H54 (cell line): ENCODE measurements around the gene ETV2.

ENCODE experiments used
- DNase-seq: peaks from one replicate; pipeline ENCODE4 v3.0.0; 2011; ENCODE audit warnings: low spot score, mixed read lengths; ENCODE audit not compliant: insufficient read length
- FAIRE-seq: peaks from 3 replicates; lab custom pipeline; 2011; peaks lifted over from hg19 to GRCh38; lab: Jason Lieb, UNC
- POLR2A ChIP-seq: IDR thresholded peaks from 2 replicates; pipeline ENCODE4 v1.6.1; 2011; ENCODE audit warnings: low read depth, mild to moderate bottlenecking, low read length

ETV2 gene

DNA sequence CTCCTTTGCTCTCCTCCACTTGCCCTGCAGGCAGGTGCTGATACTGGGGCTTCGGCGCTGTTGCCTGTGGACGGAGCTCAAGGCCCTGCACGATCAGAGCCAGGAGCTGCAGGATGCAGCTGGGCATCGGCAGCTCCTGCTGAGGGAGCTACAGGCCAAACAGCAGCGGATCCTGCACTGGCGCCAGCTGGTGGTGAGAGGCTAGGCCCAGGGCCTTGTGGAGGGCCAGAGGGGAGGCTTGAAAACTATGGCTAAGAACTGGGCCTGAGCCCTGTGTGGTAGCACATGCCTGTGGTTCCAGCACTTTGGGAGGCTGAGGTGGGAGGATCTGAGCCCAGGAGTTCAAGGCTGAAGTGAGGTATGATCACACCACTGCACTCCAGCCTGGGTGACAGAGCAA is 22.7 kb upstream of the ETV2 start:
- no peak for FAIRE-seq
- no peak for TF ChIP-seq POLR2A
- no peak for DNase-seq

DNA sequence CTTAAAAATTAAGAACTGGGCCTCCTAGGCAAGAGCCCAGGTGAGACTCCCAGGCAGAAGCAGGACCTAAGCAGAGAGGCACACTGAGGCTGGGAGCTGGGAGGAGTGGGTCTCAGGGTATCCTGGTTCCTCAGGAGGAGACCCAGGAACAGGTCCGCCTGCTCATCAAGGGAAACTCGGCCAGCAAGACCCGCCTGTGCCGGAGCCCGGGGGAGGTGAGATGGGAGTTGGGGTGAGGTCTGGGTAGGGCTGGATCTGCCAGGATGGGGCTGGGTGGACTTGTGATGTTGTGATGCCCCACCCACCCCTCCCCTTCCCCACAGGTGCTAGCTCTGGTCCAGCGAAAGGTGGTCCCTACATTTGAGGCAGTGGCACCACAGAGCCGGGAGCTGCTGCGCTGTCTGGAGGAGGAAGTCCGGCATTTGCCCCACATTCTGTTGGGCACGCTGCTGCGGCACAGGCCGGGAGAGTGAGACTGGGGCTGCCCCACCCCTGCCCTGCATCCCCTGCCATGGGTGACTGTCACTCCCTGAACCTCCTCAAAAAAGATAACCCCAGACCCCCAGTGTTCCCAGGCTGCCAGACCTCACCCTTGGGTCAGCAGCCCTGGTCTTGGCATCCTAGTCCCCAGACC is 22.1 kb upstream of the ETV2 start:
- DNase-seq (no peak), FAIRE-seq (no peak)
- TF ChIP-seq POLR2A = no peak

DNA sequence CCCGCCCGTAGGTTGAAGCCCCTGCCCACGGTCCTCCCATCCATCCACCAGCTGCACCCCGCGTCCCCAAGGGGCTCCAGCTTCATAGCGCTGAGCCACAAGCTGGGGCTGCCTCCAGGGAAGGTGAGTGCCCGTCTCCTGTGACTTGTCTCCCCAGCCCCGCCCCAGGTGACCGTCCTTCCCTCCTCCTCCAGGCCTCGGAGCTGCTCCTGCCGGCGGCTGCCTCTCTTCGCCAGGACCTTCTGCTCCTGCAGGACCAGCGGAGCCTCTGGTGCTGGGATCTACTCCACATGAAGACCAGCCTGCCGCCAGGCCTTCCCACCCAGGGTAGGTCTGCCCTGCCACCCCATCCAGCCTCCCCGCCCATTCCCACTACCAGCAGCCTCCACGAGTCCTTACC is 21.5 kb upstream of the ETV2 start:
- FAIRE-seq = no peak
- TF ChIP-seq POLR2A = no peak

DNA sequence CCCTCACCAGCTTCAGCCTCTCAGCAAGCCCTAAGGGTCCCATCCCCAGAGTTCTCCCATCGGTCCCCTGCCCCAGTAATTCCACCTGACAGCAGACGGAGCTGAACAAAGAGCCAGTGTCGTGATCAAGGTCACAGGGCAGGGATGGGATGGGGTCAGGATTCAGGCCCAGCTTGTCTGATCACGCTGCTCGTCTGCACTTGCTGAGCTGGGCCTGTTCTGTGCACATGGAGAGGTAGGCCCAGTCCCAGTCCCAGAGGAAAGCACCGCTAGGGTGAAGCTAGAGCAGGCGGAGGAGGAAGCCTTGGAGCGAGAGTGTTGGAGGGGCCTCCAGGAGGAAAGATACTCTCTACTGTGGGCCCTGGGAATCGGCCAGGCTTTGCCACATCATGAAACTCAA is 19.8 kb upstream of the ETV2 start:
- FAIRE-seq (no peak), DNase-seq (no peak)
- no peak for TF ChIP-seq POLR2A

More for the DNA sequence above, 21.5 kb upstream of the ETV2 start:
- DNase-seq = no peak

DNA sequence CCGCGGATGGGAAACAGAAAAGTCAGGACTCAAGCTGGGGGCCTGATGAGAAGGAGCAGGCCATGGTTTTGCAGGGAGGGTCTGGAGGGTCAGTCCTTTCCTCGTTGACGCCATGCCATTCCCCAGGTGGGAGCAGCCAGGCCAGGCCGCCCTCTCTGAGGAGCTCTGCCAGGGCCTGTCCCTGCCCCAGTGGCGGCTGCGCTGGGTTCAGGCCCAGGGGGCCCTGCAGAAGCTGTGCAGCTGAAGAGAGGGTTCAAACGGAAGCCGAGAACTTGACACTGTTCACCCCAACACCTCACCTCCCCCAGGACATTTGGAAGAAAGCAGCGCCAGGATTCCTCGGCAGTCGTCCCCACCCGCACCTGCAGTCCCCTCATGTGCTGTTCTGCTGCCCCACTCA is 18.8 kb upstream of the ETV2 start:
- DNase-seq (no peak), FAIRE-seq (no peak)
- no peak for TF ChIP-seq POLR2A

DNA sequence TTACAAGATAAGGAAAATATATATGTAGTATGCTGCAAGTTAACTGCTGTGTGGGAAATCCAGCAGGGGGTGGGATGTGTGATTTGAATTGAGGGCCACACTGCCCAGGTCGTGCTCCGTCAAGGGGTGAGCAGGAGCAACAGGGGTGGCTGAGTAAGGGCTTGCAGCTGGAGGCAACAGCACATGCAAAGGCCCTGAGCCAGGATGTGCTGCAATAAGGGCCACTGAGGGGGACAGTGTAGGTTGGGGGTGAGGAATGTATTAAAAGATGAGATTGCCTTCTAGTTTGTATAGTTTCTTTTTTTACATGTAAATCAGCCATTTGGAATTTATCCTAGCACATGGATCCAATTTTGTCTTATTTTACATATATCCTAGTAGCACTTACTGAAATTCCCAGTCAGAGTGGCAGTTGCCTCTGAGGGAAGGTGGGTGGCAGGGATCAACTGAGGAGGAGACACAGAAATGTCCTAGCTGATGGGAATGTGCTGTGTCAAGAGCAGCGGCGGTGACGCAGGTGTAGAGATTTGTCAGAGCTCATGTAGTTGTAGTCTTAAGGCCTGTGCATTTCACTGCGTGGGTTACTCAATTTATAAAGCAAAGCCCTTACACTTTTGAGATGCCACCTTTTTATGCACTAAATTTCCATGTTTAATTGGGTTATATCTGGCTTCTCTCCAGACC is 18.1 kb upstream of the ETV2 start:
- TF ChIP-seq POLR2A = no peak
- no peak for DNase-seq
- FAIRE-seq = no peak

DNA sequence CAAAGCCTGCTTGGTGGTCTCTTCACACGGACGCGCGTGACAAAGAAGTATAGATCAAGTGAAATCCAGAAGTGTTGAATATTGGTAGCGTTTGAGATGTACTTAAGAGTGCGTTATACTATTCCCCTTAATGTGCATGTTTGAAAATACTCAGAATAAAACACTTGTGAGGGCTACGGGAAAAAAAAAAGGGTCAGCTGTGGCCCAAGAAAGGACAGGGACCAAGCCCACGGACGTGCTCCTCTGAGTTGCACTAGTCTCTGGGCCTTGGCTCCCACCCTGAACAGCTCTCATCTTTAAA is 13.3 kb upstream of the ETV2 start:
- no peak for TF ChIP-seq POLR2A
- FAIRE-seq = no peak

DNA sequence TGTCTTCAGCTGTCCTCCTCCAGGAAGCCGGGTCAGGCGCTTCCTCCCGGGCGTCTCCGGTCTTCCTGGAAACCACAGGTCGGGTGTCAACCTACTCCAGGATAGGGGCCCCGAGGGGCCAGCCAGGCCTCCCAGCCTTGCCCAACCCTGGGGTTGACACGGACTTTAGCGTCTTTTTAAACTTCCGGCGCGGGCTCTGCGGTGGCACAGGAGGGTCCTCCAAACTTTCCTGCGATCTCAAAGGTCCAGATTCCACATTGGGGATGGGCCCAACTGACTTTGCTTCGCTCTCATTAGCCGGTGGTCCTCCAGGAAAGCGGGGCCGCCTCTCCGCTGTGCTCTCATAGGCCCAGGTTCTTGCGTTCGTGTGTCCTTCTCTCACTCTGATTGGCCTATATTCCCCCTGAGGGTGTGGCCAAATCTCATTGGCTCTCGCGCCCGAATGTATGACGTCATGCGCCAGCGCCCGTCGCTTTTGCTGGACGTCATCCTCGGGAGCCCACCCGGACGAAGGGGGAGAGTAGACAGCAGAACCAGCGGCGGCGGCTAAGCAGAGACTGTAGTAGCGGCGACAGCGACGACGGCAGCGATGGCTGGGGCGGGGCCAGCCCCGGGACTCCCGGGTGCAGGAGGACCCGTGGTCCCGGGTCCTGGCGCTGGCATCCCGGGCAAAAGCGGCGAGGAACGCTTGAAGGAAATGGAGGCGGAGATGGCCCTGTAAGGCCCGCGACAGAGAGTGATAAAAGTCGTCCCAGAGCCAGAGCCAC is 12.8 kb upstream of the ETV2 start, which contains the start of gene RBM42:
Gene RBM42 (plus strand): TSS at position 472 of the 767 bp plus-strand sequence. CDS start 118 bp downstream, at position 590.
- peak; percentile 98 for FAIRE-seq
- peak; percentile 66; the same call in 1 of the 2 replicates for TF ChIP-seq POLR2A
- peak; percentile 100 for DNase-seq

More for the DNA sequence above, 13.3 kb upstream of the ETV2 start:
- no peak for DNase-seq

DNA sequence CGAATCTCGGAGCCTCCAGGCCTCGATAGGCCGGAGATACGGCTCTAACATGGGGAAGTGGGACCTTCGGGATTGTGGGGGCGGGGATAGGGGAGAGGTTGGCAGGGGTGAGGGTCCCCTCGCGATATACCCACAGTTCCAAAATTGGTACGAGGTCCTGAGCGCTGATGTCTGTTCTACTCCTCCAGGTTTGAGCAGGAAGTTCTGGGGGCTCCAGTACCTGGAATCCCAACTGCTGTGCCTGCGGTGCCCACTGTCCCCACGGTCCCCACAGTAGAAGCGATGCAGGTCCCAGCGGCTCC is 12.3 kb upstream of the ETV2 start:
- DNase-seq (no peak), FAIRE-seq (no peak)
- TF ChIP-seq POLR2A = no peak

DNA sequence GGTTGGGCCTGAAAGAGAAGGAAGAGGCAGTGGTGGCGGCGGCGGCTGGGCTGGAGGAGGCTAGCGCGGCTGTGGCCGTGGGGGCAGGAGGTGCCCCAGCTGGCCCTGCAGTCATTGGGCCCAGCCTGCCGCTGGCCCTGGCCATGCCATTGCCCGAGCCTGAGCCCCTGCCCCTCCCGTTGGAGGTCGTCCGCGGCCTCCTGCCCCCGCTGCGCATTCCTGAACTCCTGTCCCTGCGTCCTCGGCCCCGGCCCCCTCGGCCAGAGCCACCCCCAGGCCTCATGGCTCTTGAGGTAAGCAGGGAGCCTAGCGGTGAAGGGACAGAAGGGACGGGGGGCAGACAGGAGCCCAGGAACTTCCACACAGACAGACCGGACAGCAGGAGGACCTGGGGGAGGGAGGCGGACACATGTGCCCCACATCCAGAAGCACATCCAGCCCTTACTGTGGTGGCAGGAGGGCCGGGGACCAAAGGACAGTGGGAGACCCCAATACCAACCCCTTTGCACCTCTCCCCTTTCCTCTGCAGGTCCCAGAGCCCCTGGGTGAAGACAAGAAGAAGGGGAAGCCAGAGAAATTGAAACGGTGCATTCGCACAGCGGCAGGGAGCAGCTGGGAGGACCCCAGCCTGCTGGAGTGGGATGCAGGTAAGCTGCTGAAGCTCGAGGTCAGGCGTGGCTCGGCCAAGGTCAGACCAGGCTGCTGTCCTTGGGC is 7.7 kb upstream of the ETV2 start:
- no peak for TF ChIP-seq POLR2A
- no peak for FAIRE-seq
- DNase-seq = no peak

DNA sequence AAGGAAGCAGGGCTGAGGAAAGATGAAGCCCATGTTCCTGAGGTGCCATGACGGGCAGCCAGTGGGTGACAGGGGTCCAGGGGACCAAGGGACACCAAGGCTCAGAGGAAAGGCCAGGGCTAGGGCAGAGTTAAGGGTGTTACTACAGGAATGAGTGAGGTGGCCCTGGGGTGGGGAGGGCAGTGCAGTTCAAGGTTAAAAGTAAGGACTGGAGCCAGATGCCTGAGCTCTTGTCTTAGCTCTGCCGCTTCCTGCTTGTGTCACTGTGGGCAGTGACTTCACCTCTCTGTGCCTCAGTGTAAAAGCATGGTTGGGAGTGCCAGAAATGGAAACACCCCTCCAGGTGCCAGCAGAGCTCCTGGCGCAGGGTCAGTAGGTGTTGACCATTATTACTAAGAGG is 4.9 kb upstream of the ETV2 start:
- FAIRE-seq (no peak), DNase-seq (no peak)
- TF ChIP-seq POLR2A = no peak

DNA sequence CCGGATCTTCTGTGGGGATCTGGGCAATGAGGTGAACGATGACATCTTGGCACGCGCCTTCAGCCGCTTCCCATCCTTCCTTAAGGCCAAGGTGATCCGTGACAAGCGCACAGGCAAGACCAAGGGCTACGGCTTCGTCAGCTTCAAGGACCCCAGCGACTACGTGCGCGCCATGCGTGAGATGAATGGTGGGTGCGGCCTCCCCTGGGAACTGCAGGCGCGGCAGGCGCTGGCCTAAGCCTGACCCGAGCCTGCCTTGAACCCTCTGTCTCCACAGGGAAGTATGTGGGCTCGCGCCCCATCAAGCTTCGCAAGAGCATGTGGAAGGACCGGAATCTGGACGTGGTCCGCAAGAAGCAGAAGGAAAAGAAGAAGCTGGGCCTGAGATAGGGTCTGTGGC is 4.4 kb upstream of the ETV2 start:
- FAIRE-seq (no peak), DNase-seq (no peak)
- TF ChIP-seq POLR2A = no peak

DNA sequence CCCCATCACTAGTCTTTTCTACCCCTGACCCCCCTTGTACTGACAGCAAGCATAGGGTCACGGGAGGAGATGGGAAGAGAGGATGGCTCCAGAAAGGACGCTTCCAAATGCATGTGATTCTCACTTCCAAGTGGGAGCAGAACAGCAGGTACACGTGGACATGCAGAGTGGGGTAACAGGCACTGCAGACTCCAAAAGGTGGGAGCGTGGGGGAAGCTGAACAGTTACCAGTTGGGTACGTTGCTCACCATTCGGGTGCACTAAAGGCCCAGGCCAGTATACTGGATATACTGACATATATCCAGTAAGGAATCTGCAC is 2.3 kb upstream of the ETV2 start:
- no peak for DNase-seq
- TF ChIP-seq POLR2A = no peak
- FAIRE-seq = no peak

DNA sequence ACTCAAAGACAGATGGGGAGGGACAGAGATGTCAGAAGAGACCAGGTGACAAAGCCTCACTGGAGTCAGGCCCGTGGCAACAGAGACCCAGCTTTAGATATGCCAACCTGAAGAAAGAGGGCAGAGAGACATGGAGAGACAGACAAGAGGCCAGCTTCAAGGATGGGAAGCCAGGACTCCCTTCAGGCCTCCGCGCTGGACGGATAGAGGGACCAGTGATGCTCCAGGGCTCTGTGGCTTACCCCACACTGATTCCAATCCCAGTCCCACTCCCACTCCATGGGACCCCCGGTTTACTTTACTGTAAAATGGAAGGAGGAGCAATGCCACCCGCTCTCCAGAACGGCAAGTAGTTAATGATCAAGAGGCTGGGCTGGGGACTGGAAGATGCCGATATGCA is 1.7 kb upstream of the ETV2 start:
- FAIRE-seq (no peak), DNase-seq (no peak)
- no peak for TF ChIP-seq POLR2A
